ENCODE measurements around the gene CREBBP.

DNA sequence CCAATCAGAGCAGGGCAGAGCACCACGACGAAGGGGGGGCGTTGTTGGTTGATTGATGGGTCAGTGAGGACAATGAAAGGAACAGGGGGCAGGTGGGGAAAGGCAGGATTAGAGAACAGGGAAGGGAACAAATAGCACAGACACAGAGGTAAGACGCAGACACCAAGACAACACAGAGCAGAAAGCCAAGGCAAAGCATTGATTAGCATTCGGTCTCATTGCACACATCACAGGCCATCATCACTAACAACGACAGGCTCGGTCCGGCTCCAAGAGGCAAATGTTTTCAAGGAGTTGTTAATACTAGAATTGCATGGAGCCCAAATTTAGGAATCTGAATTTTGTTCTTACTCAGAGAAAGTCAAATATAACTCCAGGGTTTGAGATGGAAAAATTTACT is 128.6 kb downstream of the CREBBP start:
- TF ChIP-seq, protein P1, sequence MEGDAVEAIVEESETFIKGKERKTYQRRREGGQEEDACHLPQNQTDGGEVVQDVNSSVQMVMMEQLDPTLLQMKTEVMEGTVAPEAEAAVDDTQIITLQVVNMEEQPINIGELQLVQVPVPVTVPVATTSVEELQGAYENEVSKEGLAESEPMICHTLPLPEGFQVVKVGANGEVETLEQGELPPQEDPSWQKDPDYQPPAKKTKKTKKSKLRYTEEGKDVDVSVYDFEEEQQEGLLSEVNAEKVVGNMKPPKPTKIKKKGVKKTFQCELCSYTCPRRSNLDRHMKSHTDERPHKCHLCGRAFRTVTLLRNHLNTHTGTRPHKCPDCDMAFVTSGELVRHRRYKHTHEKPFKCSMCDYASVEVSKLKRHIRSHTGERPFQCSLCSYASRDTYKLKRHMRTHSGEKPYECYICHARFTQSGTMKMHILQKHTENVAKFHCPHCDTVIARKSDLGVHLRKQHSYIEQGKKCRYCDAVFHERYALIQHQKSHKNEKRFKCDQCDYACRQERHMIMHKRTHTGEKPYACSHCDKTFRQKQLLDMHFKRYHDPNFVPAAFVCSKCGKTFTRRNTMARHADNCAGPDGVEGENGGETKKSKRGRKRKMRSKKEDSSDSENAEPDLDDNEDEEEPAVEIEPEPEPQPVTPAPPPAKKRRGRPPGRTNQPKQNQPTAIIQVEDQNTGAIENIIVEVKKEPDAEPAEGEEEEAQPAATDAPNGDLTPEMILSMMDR (IDR thresholded peaks at IDR 0.05) = no peak
- no peak for TF ChIP-seq ZFX (IDR thresholded peaks at IDR 0.05; ENCODE audit: borderline replicate concordance)
